ENCODE data around the gene CFAP210.

DNA sequence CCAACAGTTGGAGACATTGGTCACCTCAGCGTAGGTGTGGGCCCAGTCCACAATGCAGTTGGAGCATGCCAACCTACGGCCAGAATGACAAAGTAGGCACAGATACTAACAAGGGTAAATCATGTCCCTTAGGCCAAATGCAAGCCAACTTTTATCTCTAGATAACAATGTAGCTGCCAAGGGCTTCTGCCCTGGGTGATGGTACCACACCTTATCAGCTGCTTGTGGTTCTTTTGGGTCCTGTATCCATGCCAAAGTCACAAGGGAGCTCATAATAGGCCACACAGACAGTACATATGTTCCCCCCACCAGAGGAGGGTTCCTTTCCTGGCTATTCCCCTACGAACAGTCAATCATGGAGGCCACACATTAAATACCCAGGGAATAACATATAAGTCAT, 19.1 kb upstream of the CFAP210 start:
- TF ChIP-seq GATA3 (IDR thresholded peaks at IDR 0.05; ENCODE audit: low read depth, low read length) (no peak), GATA2 (IDR thresholded peaks at IDR 0.05; ENCODE audit: low read depth, low read length) (no peak)

Data from SH-SY5Y (cell line).